Tibial nerve (tissue), 4 donors: ENCODE measurements around the gene CMTM5. TPM values are rescaled to one million over a fixed set of nuclear protein-coding genes. Genes with fewer than 3 reads are reported as not detected.
A peak's percentile ranks its signal among the peaks of the same experiment; 100 is the strongest.

Experiments used
- DNase-seq, 2 donors: peaks; one replicate each; pipeline ENCODE4 v3.0.0-alpha.2; 2019; ENCODE audit warnings: low spot score in 2 of 2
- H3K27ac ChIP-seq, 4 donors: fragments of 200-600 bp; sonication (generic) in 3 of 4; one replicate each; pipeline ENCODE4 v1.5.1; 2017 to 2019; ENCODE audit warnings: mild to moderate bottlenecking in 1 of 4
- H3K27me3 ChIP-seq, 2 donors: fragments of 200-600 bp; sonication (generic) in 1 of 2; one replicate each; pipeline versions ENCODE4 v1.5.1 to v1.6.0; 2017 to 2019
- H3K36me3 ChIP-seq, 3 donors: fragments of 200-600 bp; sonication (generic); one replicate each; pipeline ENCODE4 v1.5.1; 2018 to 2019
- H3K4me1 ChIP-seq, 4 donors: fragments of 200-600 bp; sonication (generic) in 3 of 4; one replicate each; pipeline ENCODE4 v1.5.1; 2017 to 2019
- H3K4me3 ChIP-seq, 4 donors: fragments of 200-600 bp; sonication (generic) in 3 of 4; one replicate each; pipeline ENCODE4 v1.5.1; 2017 to 2019; ENCODE audit warnings: mild to moderate bottlenecking in 1 of 4, moderate library complexity in 1 of 4
- H3K9me3 ChIP-seq, 4 donors: fragments of 200-600 bp; sonication (generic) in 3 of 4; one replicate each; pipeline ENCODE4 v1.5.1; 2017 to 2019
- CTCF ChIP-seq, 5 experiments: fragments of 200-600 bp in 3 of 5; fragments of 450-650 bp in 2 of 5; sonication (generic) in 3 of 5; IDR thresholded peaks; one replicate each; pipeline ENCODE4 v1.5.1; 2016 to 2019; ENCODE audit warnings: antibody characterized with exemption in 5 of 5, mild to moderate bottlenecking in 3 of 5, moderate library complexity in 2 of 5
- EP300 ChIP-seq, 2 donors: sonication (generic); formaldehyde crosslinking; IDR thresholded peaks; one replicate each; pipeline ENCODE4 v1.6.1; 2017; ENCODE audit warnings: antibody characterized with exemption in 2 of 2, mild to moderate bottlenecking in 1 of 2
- POLR2A ChIP-seq, 2 donors: fragments of 450-650 bp; IDR thresholded peaks; one replicate each; pipeline ENCODE4 v1.6.1; 2017; ENCODE audit warnings: antibody characterized with exemption in 2 of 2, mild to moderate bottlenecking in 2 of 2, moderate library complexity in 2 of 2
- WGBS, 2 donors: methylation state at CpG; one replicate each; pipeline ENCODE4 v1.1.5; 2018; 5-methylcytosine and 5-hydroxymethylcytosine counted together
- total RNA-seq, 4 donors: library from RNA; depleted of rRNA; stranded (reverse); fragments of >200 nt; gene quantifications; one replicate each; pipeline ENCODE4 v1.1.0, GENCODE V29; 2016

The CMTM5 gene
- 10 to 100 TPM; 10.8 to 31.5 (median 18.3) TPM for total RNA-seq

- Histone ChIP-seq H3K36me3 (no peaks in the 10 kb centered on the region), H3K4me3 (peak within 1 kb of the TSS; percentile 4 to 45 (median 20)), H3K9me3 (no peaks in the 10 kb centered on the region), H3K27ac (peak within 1 kb of the TSS; percentile 58 to 90 (median 74)), H3K4me1 (peaks cover 0 to 83% (median 6%) of the 10 kb centered on the region in 4 donors), H3K27me3 (no peaks in the 10 kb centered on the region)
- TF ChIP-seq POLR2A (IDR thresholded peaks at IDR 0.05) (peak in 1 of 2 donors; percentile 44), CTCF (IDR thresholded peaks at IDR 0.05) (peak in 2 of 5 experiments; percentile 42 to 48), EP300 (IDR thresholded peaks at IDR 0.05) (peak; percentile 25 to 88)
- peak; percentile 25 to 62 for DNase-seq
- 15 to 30% methylated on average over 13 of the region's 13 CpGs for WGBS, 2 donors
Observed at GRCh38 chr14:23376482-23377197, at the start of gene CMTM5. CMTM5 (plus strand) TSS chr14:23377046; CDS start chr14:23377252, 206 bp downstream.

GRCh38 chr14:23327947-23328744 is 48.7 kb upstream of the CMTM5 start:
- H3K27ac ChIP-seq, result peak overlapping the region in 2 of 4 donors; percentile 47 to 70
- 40 to 45% methylated on average over 4 of the region's 4 CpGs for WGBS, 2 donors
- peak; percentile 52 to 74 for DNase-seq
- peaks cover 0 to 26% (median 18%) of the 10 kb centered on the region in 3 donors for H3K36me3 ChIP-seq
- H3K9me3 ChIP-seq, result no peaks in the 10 kb centered on the region
- peaks cover 0 to 26% (median 5%) of the 10 kb centered on the region in 4 donors for H3K4me1 ChIP-seq
- H3K27me3 ChIP-seq, result no peaks in the 10 kb centered on the region
- H3K4me3 ChIP-seq, result no peak overlapping the region
- TF ChIP-seq POLR2A (IDR thresholded peaks at IDR 0.05) (no peak), EP300 (IDR thresholded peaks at IDR 0.05) (peak in 1 of 2 donors; percentile 25), CTCF (IDR thresholded peaks at IDR 0.05) (peak; percentile 71 to 91 (median 77))

- 82 to 88% methylated on average over 5 of the region's 5 CpGs for WGBS, 2 donors
- no peak overlapping the region for H3K4me3 ChIP-seq
- H3K4me1 ChIP-seq, result no peaks in the 10 kb centered on the region
- H3K27me3 ChIP-seq, result no peaks in the 10 kb centered on the region
- H3K27ac ChIP-seq, result no peak overlapping the region
- H3K9me3 ChIP-seq, result peaks cover 0 to 4% (median 0%) of the 10 kb centered on the region in 4 donors
- no peak for DNase-seq
- no peaks in the 10 kb centered on the region for H3K36me3 ChIP-seq
- TF ChIP-seq POLR2A (IDR thresholded peaks at IDR 0.05), result no peak
- TF ChIP-seq CTCF (IDR thresholded peaks at IDR 0.05), result no peak
- no peak for TF ChIP-seq EP300 (IDR thresholded peaks at IDR 0.05)
Observed at GRCh38 chr14:23335623-23336022, 41.2 kb upstream of the CMTM5 start.

GRCh38 chr14:23339506-23340268 is 37.2 kb upstream of the CMTM5 start:
- Histone ChIP-seq H3K36me3 (no peaks in the 10 kb centered on the region), H3K4me3 (no peak overlapping the region), H3K9me3 (peaks cover 0 to 4% (median 0%) of the 10 kb centered on the region in 4 donors), H3K27me3 (no peaks in the 10 kb centered on the region), H3K4me1 (no peaks in the 10 kb centered on the region), H3K27ac (no peak overlapping the region)
- no peak for DNase-seq
- TF ChIP-seq EP300 (IDR thresholded peaks at IDR 0.05) (no peak), CTCF (IDR thresholded peaks at IDR 0.05) (no peak), POLR2A (IDR thresholded peaks at IDR 0.05) (no peak)
- 81 to 82% methylated on average over 1 of the region's 1 CpG for WGBS, 2 donors
